Spleen (tissue), 3 donors: ENCODE measurements around the gene MDH2.

Source experiments
- POLR2A ChIP-seq, 3 donors: fragments of 450-650 bp; IDR thresholded peaks; one replicate each; pipeline ENCODE4 v1.5.1; 2017; ENCODE audit warnings: antibody characterized with exemption in 3 of 3, mild to moderate bottlenecking in 1 of 3
- POLR2AphosphoS5 ChIP-seq, 3 donors: sonication (generic); formaldehyde crosslinking; IDR thresholded peaks; one replicate each; pipeline ENCODE4 v1.5.1; 2017; ENCODE audit warnings: antibody characterized with exemption in 3 of 3

GRCh38 chr7:76054123-76055120 is 6.5 kb downstream of the MDH2 start:
- TF ChIP-seq POLR2AphosphoS5 (IDR thresholded peaks at IDR 0.05) (no peak), POLR2A (IDR thresholded peaks at IDR 0.05) (no peak)
